Rectal smooth muscle tissue (tissue), 1 donor: ENCODE data around the gene MGP.

Source experiments
- H3K27ac ChIP-seq: one replicate; pipeline ENCODE4 v1.7.0; 2013; ENCODE audit warnings: low read depth, low read length, inconsistent platforms
- H3K27me3 ChIP-seq: one replicate; pipeline ENCODE4 v1.7.0; 2013; ENCODE audit warnings: low read length; ENCODE audit not compliant: control insufficient read depth, insufficient read depth
- H3K36me3 ChIP-seq: one replicate; pipeline ENCODE4 v1.7.0; 2013; ENCODE audit warnings: low read length; ENCODE audit not compliant: control insufficient read depth, insufficient read depth
- H3K4me1 ChIP-seq: one replicate; pipeline ENCODE4 v1.7.0; 2013; ENCODE audit warnings: low read length; ENCODE audit not compliant: control insufficient read depth, insufficient read depth
- H3K4me3 ChIP-seq: one replicate; pipeline ENCODE4 v1.7.0; 2013; ENCODE audit warnings: low read length
- H3K9ac ChIP-seq: one replicate; pipeline ENCODE4 v1.7.0; 2013; ENCODE audit warnings: low read length

The MGP gene

DNA sequence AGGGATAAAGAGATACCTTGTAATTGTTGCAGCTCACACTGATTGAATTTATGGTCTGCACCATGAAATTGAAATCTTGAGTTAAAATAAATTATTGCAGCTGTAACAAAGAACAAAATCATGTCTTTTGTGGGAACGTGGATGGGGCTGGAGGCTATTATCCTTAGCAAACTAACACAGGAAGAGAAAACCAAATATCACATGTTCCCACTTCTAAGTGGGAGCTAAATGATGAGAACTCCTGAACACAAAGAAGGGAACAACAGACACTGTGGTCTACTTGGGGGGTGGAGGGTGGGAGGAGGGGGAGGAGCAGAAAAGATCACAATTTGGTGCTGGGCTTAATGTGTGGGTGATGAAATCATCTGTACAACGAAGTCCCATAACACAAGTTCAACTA lies 30.1 kb upstream of the MGP start:
- Histone ChIP-seq H3K36me3 (no peaks in the 10 kb centered on the region), H3K9ac (no peak overlapping the region), H3K27me3 (no peaks in the 10 kb centered on the region), H3K4me1 (no peaks in the 10 kb centered on the region), H3K4me3 (no peak overlapping the region), H3K27ac (no peak overlapping the region)

- no peaks in the 10 kb centered on the region for H3K36me3 ChIP-seq
- no peak overlapping the region for H3K4me3 ChIP-seq
- no peaks in the 10 kb centered on the region for H3K27me3 ChIP-seq
- no peak overlapping the region for H3K9ac ChIP-seq
- peak overlapping the region; percentile 46 for H3K27ac ChIP-seq
- no peaks in the 10 kb centered on the region for H3K4me1 ChIP-seq
Observed at GRCh38 chr12:14913381-14913781, 27.7 kb upstream of the MGP start.

DNA sequence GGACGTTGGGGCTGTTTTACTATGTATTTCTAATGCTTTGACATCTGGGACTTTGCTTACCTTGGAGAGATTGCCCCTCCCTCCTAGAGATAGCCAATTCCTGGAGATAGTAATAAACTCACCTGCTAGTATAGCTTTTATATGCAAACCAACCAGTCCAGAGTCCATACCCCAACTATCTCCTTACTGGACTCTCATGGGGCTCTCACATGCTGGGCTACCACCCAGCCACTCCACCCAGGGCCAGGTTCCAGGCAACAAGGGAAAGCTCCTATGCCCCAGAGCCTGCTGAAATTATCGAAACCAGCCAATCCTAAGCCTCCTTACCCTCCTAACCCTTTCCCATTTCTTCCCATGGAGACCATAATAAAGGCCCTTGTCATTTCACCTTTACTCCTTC lies 25.5 kb upstream of the MGP start:
- no peaks in the 10 kb centered on the region for H3K36me3 ChIP-seq
- H3K9ac ChIP-seq: no peak overlapping the region
- no peak overlapping the region for H3K4me3 ChIP-seq
- H3K27me3 ChIP-seq: no peaks in the 10 kb centered on the region
- no peaks in the 10 kb centered on the region for H3K4me1 ChIP-seq
- H3K27ac ChIP-seq: no peak overlapping the region

DNA sequence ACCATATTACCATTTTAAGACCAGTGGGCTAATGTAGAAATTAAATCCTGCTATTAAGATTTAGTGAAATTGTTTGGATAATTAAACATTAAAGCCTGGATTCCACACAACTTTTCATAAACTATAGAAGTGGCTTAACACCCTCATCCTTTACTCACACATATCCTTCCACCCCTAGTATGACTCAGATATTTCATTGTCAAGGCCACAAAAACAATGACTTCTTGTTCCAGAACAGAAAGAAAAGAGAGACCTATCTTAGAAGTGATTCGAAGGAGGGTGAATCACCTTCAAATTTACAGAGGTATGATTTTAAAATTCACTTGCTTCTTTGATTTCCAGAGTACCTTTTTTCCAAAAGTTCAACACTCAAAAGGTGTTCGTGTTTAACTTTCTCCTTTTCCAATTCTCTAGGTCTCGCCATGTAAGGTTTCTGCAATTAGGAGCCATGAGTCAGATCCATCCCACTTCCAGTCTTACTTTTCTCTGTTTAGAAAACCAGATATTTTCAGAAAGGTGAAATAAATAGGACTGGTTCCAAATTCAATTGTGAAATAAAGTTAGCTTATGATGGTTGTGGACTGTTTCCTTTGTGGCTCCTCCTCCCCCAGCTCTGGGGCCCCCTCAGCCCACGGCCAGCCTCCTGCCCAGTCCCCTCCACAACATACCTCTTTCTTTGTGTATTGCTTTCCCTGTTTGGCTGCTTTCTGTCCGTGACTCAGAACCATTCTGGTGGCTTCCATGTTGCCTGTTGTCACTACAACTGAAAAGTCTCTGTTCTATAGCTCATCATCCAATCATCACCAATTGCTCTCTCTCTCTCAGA lies 24.6 kb upstream of the MGP start:
- no peaks in the 10 kb centered on the region for H3K27me3 ChIP-seq
- no peak overlapping the region for H3K4me3 ChIP-seq
- H3K27ac ChIP-seq: no peak overlapping the region
- H3K9ac ChIP-seq: no peak overlapping the region
- H3K4me1 ChIP-seq: no peaks in the 10 kb centered on the region
- no peaks in the 10 kb centered on the region for H3K36me3 ChIP-seq

DNA sequence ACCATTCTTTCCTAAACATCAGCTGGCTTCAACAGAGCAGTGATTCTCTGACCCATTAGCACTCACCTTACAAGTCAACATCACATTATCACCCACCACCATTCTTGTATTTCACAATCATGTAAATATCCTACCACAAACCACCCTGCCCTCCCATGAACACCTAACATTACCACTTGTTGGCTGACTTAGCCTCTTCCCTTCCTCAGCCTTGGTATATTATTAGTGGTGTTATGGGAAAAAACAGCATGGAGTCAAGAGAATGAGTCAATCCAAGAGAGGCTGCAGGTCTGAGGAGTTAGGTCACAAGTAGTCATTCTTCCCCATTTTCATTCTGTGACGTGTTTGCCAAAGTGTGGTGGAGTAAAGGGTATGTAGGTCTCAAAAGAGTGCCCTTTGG lies 22.3 kb upstream of the MGP start:
- no peak overlapping the region for H3K9ac ChIP-seq
- H3K27ac ChIP-seq: no peak overlapping the region
- no peaks in the 10 kb centered on the region for H3K27me3 ChIP-seq
- H3K4me3 ChIP-seq: no peak overlapping the region
- no peaks in the 10 kb centered on the region for H3K36me3 ChIP-seq
- no peaks in the 10 kb centered on the region for H3K4me1 ChIP-seq

DNA sequence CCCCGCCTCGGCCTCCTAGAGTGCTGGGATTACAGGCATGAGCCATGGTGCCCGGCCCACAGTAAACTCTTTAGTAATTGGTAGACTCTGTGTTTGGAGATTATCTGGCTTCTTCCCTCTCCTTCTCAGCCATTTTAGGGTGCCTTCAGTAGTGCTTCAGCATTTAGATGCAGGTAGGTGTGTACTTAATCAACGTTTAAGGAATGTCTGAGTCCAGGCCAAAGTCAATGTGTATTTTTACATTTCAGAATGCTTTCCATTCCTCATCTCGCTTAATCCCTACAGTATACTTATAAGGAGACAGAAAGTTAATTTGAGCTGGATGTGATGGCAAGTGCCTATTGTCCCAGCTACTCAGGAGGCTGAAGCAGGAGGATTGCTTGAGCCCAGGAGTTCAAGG lies 20.5 kb upstream of the MGP start:
- Histone ChIP-seq H3K4me1 (peaks cover 1% of the 10 kb centered on the region), H3K27ac (no peak overlapping the region)

GRCh38 chr12:14905269-14906004 lies 19.8 kb upstream of the MGP start:
- Histone ChIP-seq H3K27ac (no peak overlapping the region), H3K4me3 (no peak overlapping the region), H3K36me3 (no peaks in the 10 kb centered on the region), H3K4me1 (peaks cover 2% of the 10 kb centered on the region), H3K9ac (no peak overlapping the region), H3K27me3 (no peaks in the 10 kb centered on the region)

More for the DNA sequence above, 20.5 kb upstream of the MGP start:
- Histone ChIP-seq H3K27me3 (no peaks in the 10 kb centered on the region), H3K36me3 (no peaks in the 10 kb centered on the region), H3K4me3 (no peak overlapping the region), H3K9ac (no peak overlapping the region)

DNA sequence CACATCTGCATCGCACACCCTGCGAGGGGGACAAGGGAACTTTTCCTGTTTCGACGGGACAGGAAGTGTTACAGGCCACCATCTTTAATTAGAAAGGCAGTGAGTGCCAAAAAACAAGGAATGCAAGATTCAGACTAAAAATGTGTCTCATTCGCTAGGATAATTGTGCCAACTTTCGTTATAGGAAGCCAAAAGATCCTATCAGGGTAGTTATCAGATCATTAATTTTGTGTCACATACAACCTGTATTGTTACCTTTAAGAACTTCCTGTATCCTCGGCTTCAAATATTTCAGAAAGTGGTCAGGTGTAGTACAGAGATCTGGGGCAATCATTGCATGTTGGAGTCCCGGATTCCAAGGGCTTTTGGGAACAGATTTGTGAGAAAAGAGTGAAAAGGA lies 19.2 kb upstream of the MGP start:
- H3K36me3 ChIP-seq: no peaks in the 10 kb centered on the region
- H3K27ac ChIP-seq: no peak overlapping the region
- no peak overlapping the region for H3K9ac ChIP-seq
- H3K27me3 ChIP-seq: no peaks in the 10 kb centered on the region
- H3K4me1 ChIP-seq: peaks cover 2% of the 10 kb centered on the region
- no peak overlapping the region for H3K4me3 ChIP-seq

DNA sequence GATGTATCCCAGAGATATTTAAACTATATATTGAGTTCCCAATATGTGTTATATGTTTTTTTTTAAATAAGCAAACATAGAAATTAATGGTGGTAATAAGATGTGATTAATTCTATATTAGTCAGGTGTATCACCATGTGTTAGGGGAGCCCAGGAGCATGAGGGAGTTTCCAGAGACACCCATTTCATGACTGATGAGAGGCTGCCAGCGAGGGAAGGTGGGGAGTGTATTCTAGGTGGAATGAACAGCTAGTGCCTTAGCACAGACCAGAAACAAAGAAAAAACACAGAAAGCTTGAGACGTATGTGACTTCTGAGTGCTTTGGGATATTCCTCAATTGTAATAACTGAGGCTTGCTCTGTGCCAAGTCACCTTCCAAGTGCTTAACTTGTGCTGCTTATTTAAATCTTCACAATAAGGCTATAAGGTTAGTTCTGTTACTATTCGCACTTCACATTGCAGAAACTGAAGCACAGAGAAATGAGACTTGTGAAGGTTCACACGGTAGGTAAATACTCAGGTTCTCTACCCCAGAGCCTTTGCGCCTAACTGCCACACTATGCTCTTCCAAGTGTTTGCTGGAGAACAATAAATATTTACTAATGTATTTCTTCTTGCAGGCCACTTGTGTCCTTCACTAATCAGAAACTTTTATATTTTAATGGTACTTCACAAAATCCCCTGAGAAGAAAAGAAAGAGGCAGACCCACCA lies 17.9 kb upstream of the MGP start:
- Histone ChIP-seq H3K4me1 (peaks cover 2% of the 10 kb centered on the region), H3K4me3 (no peak overlapping the region), H3K27ac (no peak overlapping the region), H3K36me3 (no peaks in the 10 kb centered on the region), H3K9ac (no peak overlapping the region), H3K27me3 (no peaks in the 10 kb centered on the region)

- no peak overlapping the region for H3K9ac ChIP-seq
- H3K4me3 ChIP-seq: no peak overlapping the region
- H3K27me3 ChIP-seq: no peaks in the 10 kb centered on the region
- H3K36me3 ChIP-seq: no peaks in the 10 kb centered on the region
- peaks cover 2% of the 10 kb centered on the region for H3K4me1 ChIP-seq
- H3K27ac ChIP-seq: no peak overlapping the region
Observed at GRCh38 chr12:14902465-14902864, 16.8 kb upstream of the MGP start.

DNA sequence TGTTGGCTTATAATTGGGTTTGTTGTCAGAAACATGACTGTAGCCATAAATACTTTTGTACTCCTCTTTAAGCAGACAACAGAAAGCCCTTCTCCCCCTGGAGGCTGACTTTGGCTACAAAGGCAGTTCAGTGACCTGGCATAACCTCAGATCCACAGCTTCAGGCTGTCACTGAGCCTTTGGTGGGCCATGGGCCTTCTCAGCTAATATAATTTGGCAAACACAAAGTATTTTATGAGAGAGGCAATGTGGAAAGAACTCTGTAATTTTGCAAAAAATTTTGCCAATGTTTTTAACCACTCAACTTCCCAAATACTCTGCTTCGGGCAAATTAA lies 15.5 kb upstream of the MGP start:
- Histone ChIP-seq H3K4me3 (no peak overlapping the region), H3K4me1 (peaks cover 10% of the 10 kb centered on the region), H3K9ac (no peak overlapping the region), H3K36me3 (no peaks in the 10 kb centered on the region), H3K27me3 (no peaks in the 10 kb centered on the region), H3K27ac (peak overlapping the region; percentile 3)

GRCh38 chr12:14900521-14901227 lies 15.0 kb upstream of the MGP start:
- no peaks in the 10 kb centered on the region for H3K36me3 ChIP-seq
- no peak overlapping the region for H3K9ac ChIP-seq
- no peak overlapping the region for H3K27ac ChIP-seq
- peaks cover 10% of the 10 kb centered on the region for H3K4me1 ChIP-seq
- H3K27me3 ChIP-seq: no peaks in the 10 kb centered on the region
- H3K4me3 ChIP-seq: no peak overlapping the region
